NB4 (cell line): ENCODE data around the gene ZNF221.

Experiments used
- MYC ChIP-seq: IDR thresholded peaks from 2 replicates; pipeline ENCODE4 v1.6.1; 2011; ENCODE audit warnings: low read depth, low read length
- POLR2A ChIP-seq: IDR thresholded peaks from 2 replicates; pipeline ENCODE4 v1.6.1; 2011; ENCODE audit warnings: mild to moderate bottlenecking; ENCODE audit not compliant: insufficient read length; ENCODE audit errors: extremely low read depth
- TF ChIP-seq, protein P1 (sequence below): IDR thresholded peaks from one replicate; pipeline ENCODE4 v1.5.1; 2012; ENCODE audit warnings: low read depth, low read length
- TF ChIP-seq, protein P2 (sequence below): IDR thresholded peaks from 2 replicates; pipeline ENCODE4 v1.6.1; 2011; ENCODE audit warnings: low read depth, low read length

DNA sequence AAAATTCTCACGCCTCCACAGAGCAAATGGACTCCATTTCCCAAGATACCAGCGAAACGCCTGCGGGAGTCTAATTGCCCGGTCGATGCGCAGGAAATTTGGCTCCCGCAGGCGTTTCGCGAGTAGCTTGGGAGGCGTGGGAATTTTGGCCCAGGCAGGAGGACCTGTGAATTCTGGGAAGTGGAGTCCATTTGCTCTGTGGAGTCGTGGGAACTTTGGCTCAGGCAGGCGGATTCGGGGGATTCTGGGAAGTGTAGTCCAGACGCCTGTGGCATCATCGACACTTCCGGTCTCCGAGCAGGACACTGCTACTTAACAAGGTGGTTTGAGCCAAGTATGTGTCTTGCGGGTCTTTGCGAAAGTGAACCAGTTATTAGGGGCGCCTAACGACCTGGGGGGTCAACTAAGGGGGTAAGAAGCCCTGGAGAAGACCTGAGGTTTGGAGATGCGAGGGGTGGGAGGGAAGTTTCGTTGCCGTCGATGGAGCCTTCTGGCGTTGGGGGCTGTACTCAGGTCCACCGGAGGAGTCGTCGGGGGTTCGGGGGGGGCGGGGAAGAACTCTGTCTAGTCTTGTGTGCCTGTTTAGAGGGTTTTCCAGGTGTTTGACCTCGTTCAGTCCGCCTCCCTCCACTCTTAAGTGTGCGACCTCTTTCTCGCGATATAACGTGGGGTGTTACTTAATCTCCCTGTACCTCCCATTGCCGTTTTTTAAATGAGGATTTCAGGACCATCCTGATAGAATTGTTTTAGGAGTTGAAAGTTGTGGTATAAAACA is 33.1 kb downstream of the ZNF221 start, which contains the start of gene ZNF155:
- TF ChIP-seq, protein P1, sequence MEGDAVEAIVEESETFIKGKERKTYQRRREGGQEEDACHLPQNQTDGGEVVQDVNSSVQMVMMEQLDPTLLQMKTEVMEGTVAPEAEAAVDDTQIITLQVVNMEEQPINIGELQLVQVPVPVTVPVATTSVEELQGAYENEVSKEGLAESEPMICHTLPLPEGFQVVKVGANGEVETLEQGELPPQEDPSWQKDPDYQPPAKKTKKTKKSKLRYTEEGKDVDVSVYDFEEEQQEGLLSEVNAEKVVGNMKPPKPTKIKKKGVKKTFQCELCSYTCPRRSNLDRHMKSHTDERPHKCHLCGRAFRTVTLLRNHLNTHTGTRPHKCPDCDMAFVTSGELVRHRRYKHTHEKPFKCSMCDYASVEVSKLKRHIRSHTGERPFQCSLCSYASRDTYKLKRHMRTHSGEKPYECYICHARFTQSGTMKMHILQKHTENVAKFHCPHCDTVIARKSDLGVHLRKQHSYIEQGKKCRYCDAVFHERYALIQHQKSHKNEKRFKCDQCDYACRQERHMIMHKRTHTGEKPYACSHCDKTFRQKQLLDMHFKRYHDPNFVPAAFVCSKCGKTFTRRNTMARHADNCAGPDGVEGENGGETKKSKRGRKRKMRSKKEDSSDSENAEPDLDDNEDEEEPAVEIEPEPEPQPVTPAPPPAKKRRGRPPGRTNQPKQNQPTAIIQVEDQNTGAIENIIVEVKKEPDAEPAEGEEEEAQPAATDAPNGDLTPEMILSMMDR, result no peak
- TF ChIP-seq, protein P2, sequence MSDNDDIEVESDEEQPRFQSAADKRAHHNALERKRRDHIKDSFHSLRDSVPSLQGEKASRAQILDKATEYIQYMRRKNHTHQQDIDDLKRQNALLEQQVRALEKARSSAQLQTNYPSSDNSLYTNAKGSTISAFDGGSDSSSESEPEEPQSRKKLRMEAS, result no peak
- no peak for TF ChIP-seq POLR2A
- TF ChIP-seq MYC, result no peak
